Peyer's patch (tissue), 4 donors: ENCODE results near the gene ATAD5.
"Not testable (repeated sequence)": the region's sequence is repeated elsewhere in the genome, so short reads cannot be mapped to it uniquely, and the experiment has no call there.

Experiments
- POLR2A ChIP-seq, 2 donors: fragments of 450-650 bp; IDR thresholded peaks; one replicate each; pipeline ENCODE4 v1.5.1; 2017; ENCODE audit warnings: antibody characterized with exemption in 2 of 2, mild to moderate bottlenecking in 2 of 2, moderate library complexity in 2 of 2
- TF ChIP-seq, protein P1 (sequence below), 6 experiments: fragments of 450-650 bp in 4 of 6; fragments of 200-600 bp in 2 of 6; sonication (generic) in 1 of 6; IDR thresholded peaks; one replicate each; pipeline ENCODE4 v1.5.1; 2017 to 2019; ENCODE audit warnings: antibody characterized with exemption in 6 of 6, mild to moderate bottlenecking in 3 of 6, moderate library complexity in 1 of 6

GRCh38 chr17:30814236-30814635, 17.5 kb upstream of the ATAD5 start:
- not testable (repeated sequence) for TF ChIP-seq POLR2A (IDR thresholded peaks at IDR 0.05)
- TF ChIP-seq, protein P1, sequence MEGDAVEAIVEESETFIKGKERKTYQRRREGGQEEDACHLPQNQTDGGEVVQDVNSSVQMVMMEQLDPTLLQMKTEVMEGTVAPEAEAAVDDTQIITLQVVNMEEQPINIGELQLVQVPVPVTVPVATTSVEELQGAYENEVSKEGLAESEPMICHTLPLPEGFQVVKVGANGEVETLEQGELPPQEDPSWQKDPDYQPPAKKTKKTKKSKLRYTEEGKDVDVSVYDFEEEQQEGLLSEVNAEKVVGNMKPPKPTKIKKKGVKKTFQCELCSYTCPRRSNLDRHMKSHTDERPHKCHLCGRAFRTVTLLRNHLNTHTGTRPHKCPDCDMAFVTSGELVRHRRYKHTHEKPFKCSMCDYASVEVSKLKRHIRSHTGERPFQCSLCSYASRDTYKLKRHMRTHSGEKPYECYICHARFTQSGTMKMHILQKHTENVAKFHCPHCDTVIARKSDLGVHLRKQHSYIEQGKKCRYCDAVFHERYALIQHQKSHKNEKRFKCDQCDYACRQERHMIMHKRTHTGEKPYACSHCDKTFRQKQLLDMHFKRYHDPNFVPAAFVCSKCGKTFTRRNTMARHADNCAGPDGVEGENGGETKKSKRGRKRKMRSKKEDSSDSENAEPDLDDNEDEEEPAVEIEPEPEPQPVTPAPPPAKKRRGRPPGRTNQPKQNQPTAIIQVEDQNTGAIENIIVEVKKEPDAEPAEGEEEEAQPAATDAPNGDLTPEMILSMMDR (IDR thresholded peaks at IDR 0.05), result not testable (repeated sequence)
